Right atrium auricular region (tissue), 2 donors: Measurements from ENCODE around the gene EXOC4. TPM values are rescaled to one million over a fixed set of nuclear protein-coding genes. Genes with fewer than 3 reads are reported as not detected.

Experiments
- DNase-seq: peaks from one replicate; pipeline ENCODE4 v3.0.0-alpha.2; 2019; ENCODE audit warnings: low spot score
- H3K27ac ChIP-seq, 2 donors: fragments of 200-600 bp; sonication (generic); 1 replicate in 1 of 2; 2 replicates in 1 of 2; pipeline ENCODE4 v1.5.1; 2016 to 2019
- H3K27me3 ChIP-seq, 2 donors: fragments of 200-600 bp; sonication (generic); one replicate each; pipeline versions ENCODE4 v1.5.1 to v1.6.0; 2017 to 2019
- H3K36me3 ChIP-seq: fragments of 200-600 bp; sonication (generic); one replicate; pipeline ENCODE4 v1.5.1; 2016
- H3K4me1 ChIP-seq, 2 donors: fragments of 200-600 bp; sonication (generic); one replicate each; pipeline versions ENCODE4 v1.5.1 to v1.6.0; 2017 to 2019
- H3K4me3 ChIP-seq, 2 donors: fragments of 200-600 bp; sonication (generic); 1 replicate in 1 of 2; 2 replicates in 1 of 2; pipeline ENCODE4 v1.5.1; 2017 to 2019; ENCODE audit warnings: mild to moderate bottlenecking in 1 of 2, moderate library complexity in 1 of 2
- H3K9me3 ChIP-seq, 2 donors: fragments of 200-600 bp; sonication (generic); one replicate each; pipeline ENCODE4 v1.5.1; 2019
- total RNA-seq, 2 donors: library from RNA; depleted of rRNA; stranded (reverse); fragments of >200 nt; gene quantifications; one replicate each; pipeline ENCODE4 v1.1.0, GENCODE V29; 2016
- TF ChIP-seq, protein P1 (sequence below), 2 donors: fragments of 200-600 bp; sonication (generic); IDR thresholded peaks; one replicate each; pipeline ENCODE4 v1.5.1; 2019; ENCODE audit warnings: antibody characterized with exemption in 2 of 2

The EXOC4 gene
- total RNA-seq, 2 donors from 2014 or later = 24.7 to 30.6 TPM

DNA sequence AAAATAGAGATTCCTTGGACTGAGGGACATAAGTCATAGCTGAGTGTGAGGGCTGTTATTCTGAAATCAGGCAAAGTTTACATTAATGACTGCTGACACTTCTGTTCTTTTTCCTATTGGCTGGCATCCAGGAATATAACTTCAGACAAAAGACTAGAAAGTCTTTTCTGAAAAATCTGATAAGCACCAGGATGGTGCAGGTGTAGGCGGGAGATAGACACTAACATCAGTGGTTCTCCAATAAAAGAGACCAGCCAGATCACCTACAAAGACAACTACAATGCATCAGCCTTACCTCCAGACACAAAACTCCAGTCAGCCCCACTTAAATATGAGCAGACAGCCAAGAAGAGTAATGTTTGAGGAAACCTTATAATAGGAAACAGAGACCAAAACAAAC is 705.9 kb downstream of the EXOC4 start:
- no peak for DNase-seq
- TF ChIP-seq, protein P1, sequence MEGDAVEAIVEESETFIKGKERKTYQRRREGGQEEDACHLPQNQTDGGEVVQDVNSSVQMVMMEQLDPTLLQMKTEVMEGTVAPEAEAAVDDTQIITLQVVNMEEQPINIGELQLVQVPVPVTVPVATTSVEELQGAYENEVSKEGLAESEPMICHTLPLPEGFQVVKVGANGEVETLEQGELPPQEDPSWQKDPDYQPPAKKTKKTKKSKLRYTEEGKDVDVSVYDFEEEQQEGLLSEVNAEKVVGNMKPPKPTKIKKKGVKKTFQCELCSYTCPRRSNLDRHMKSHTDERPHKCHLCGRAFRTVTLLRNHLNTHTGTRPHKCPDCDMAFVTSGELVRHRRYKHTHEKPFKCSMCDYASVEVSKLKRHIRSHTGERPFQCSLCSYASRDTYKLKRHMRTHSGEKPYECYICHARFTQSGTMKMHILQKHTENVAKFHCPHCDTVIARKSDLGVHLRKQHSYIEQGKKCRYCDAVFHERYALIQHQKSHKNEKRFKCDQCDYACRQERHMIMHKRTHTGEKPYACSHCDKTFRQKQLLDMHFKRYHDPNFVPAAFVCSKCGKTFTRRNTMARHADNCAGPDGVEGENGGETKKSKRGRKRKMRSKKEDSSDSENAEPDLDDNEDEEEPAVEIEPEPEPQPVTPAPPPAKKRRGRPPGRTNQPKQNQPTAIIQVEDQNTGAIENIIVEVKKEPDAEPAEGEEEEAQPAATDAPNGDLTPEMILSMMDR (IDR thresholded peaks at IDR 0.05) = no peak
- no peaks in the 10 kb centered on the region for H3K4me1 ChIP-seq

GRCh38 chr7:133959505-133959904 is 706.6 kb downstream of the EXOC4 start:
- no peaks in the 10 kb centered on the region for H3K4me1 ChIP-seq
- no peaks in the 10 kb centered on the region for H3K36me3 ChIP-seq

More for the DNA sequence above, 705.9 kb downstream of the EXOC4 start:
- Histone ChIP-seq H3K27ac (no peak overlapping the region), H3K4me3 (no peak overlapping the region), H3K9me3 (no peaks in the 10 kb centered on the region), H3K36me3 (no peaks in the 10 kb centered on the region), H3K27me3 (no peaks in the 10 kb centered on the region)

DNA sequence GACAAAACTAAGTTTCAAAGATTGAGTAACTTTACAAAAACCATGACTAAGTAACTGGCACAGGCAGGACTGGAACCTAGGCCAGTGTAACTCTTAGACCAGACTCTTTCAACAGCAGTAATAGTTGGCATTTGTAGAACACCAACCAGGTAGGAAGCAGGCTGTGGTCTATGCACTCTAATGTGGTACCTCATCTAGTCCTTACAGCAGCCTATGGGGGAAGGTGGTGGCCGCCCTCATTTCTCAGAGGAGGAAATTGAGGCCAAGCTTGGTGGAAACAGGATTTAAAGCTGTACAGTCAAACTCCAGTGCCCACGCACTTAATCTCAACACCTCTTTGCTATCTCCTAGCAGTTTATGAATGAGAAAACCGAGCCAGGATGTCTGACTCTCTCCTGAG is 708.8 kb downstream of the EXOC4 start:
- TF ChIP-seq, protein P1 (IDR thresholded peaks at IDR 0.05) = no peak
- H3K27ac ChIP-seq = no peak overlapping the region
- H3K4me3 ChIP-seq = no peak overlapping the region
- peaks cover 0 to 11% of the 10 kb centered on the region in 2 donors for H3K9me3 ChIP-seq
- H3K36me3 ChIP-seq = no peaks in the 10 kb centered on the region
- no peaks in the 10 kb centered on the region for H3K4me1 ChIP-seq
- H3K27me3 ChIP-seq = no peaks in the 10 kb centered on the region
- DNase-seq = no peak

More at GRCh38 chr7:133959505-133959904, 706.6 kb downstream of the EXOC4 start:
- Histone ChIP-seq H3K27ac (no peak overlapping the region), H3K4me3 (no peak overlapping the region), H3K27me3 (no peaks in the 10 kb centered on the region), H3K9me3 (peaks cover 0 to under 1% of the 10 kb centered on the region in 2 donors)
- TF ChIP-seq, protein P1 (IDR thresholded peaks at IDR 0.05) = no peak
- DNase-seq = no peak

- TF ChIP-seq, protein P1 (IDR thresholded peaks at IDR 0.05) = no peak
- no peak overlapping the region for H3K27ac ChIP-seq
- no peak for DNase-seq
- no peaks in the 10 kb centered on the region for H3K36me3 ChIP-seq
- H3K4me1 ChIP-seq = no peaks in the 10 kb centered on the region
- peaks cover 0 to 15% of the 10 kb centered on the region in 2 donors for H3K9me3 ChIP-seq
- H3K4me3 ChIP-seq = no peak overlapping the region
- H3K27me3 ChIP-seq = no peaks in the 10 kb centered on the region
Measured at GRCh38 chr7:133962646-133963045, 709.8 kb downstream of the EXOC4 start.

DNA sequence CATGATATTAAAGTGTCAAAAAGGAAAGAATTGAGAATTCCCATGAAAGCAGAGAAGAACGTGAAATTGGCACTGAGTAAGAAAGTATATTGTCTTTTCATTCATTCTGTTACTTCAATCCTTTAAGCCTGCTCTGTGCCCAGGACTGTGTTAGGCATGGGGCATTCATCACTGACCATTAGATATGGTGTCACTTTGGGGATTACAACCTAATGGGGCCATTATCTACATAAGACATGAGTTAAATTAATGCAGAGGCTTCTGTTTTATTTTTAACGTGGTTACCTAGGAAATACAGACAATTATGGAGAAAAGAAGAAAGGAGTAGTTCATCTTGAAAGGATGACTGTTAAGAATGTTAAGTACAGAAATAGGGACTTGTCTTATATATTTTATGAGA is 710.8 kb downstream of the EXOC4 start:
- no peak overlapping the region for H3K27ac ChIP-seq
- H3K9me3 ChIP-seq = peaks cover 0 to 15% of the 10 kb centered on the region in 2 donors
- H3K4me3 ChIP-seq = no peak overlapping the region
- no peak for DNase-seq
- H3K36me3 ChIP-seq = no peaks in the 10 kb centered on the region
- no peaks in the 10 kb centered on the region for H3K4me1 ChIP-seq
- TF ChIP-seq, protein P1 (IDR thresholded peaks at IDR 0.05) = no peak
- H3K27me3 ChIP-seq = no peaks in the 10 kb centered on the region

GRCh38 chr7:133971625-133972024 is 718.7 kb downstream of the EXOC4 start:
- Histone ChIP-seq H3K27me3 (no peaks in the 10 kb centered on the region), H3K4me3 (no peak overlapping the region), H3K4me1 (no peaks in the 10 kb centered on the region), H3K36me3 (no peaks in the 10 kb centered on the region), H3K27ac (no peak overlapping the region), H3K9me3 (peaks cover 0 to 4% of the 10 kb centered on the region in 2 donors)
- TF ChIP-seq, protein P1 (IDR thresholded peaks at IDR 0.05) = no peak
- DNase-seq = no peak
